ENCODE results near the gene CD80. TPM values are rescaled to one million over a fixed set of nuclear protein-coding genes. Genes with fewer than 3 reads are reported as not detected.

CD80 gene
- total and polyA plus RNA-seq, 10 of the 15 experiments (the other 5 are each of a cell fraction or from before 2014, with no cell fraction given): 41.4 to 137 (median 58.1) TPM

- no peak; the same call in 1 of the 2 replicates for TF ChIP-seq MTA2 (IDR thresholded peaks at IDR 0.05; ENCODE audit: low read depth)
- no peak for TF ChIP-seq E4F1 (IDR thresholded peaks at IDR 0.05; ENCODE audit: borderline replicate concordance, partially characterized antibody)
- TF ChIP-seq ZSCAN29 (IDR thresholded peaks at IDR 0.05): no peak
- no peak for TF ChIP-seq MXI1 (IDR thresholded peaks at IDR 0.05; ENCODE audit: low read depth, low read length)
- no peak for TF ChIP-seq CREM (IDR thresholded peaks at IDR 0.05; ENCODE audit: low read depth)
- no peak for TF ChIP-seq ZNF207 (IDR thresholded peaks at IDR 0.05; ENCODE audit: borderline replicate concordance)
- TF ChIP-seq REST (IDR thresholded peaks at IDR 0.05; ENCODE audit: low read depth, low read length): no peak
- TF ChIP-seq ATF2 (IDR thresholded peaks at IDR 0.05; ENCODE audit: low read length): peak; percentile 70
- TF ChIP-seq LARP7 (IDR thresholded peaks at IDR 0.05): no peak
- TF ChIP-seq ATF3 (IDR thresholded peaks at IDR 0.05; ENCODE audit: borderline replicate concordance, extremely low read depth, low read depth, low read length): no peak
- peak; percentile 34 for TF ChIP-seq POLR2AphosphoS5 (IDR thresholded peaks at IDR 0.05; ENCODE audit: low read length)
- TF ChIP-seq EED (IDR thresholded peaks at IDR 0.05; ENCODE audit: low read depth): peak; percentile 74
- 0 out of 2 replicates have a peak, but pooled peaks have one; percentile 88 for TF ChIP-seq MTA3 (IDR thresholded peaks at IDR 0.05; ENCODE audit: borderline replicate concordance, low read length)
- no peak for TF ChIP-seq RBBP5 (conservative IDR thresholded peaks at IDR 0.05)
- no peak for TF ChIP-seq DPF2 (IDR thresholded peaks at IDR 0.05)
- no peak for TF ChIP-seq SMARCA5 (IDR thresholded peaks at IDR 0.05)
- TF ChIP-seq MLLT1 (IDR thresholded peaks at IDR 0.05): no peak
- TF ChIP-seq TCF3 (IDR thresholded peaks at IDR 0.05; ENCODE audit: borderline replicate concordance, insufficient read depth, low read depth, low read length): peak; percentile 59; the same call in 1 of the 2 replicates
Observed at GRCh38 chr3:119550192-119550910, 9.1 kb downstream of the CD80 start (continued).
